A549 (cell line): ENCODE data around the gene CLSTN2. TPM values are rescaled to one million over a fixed set of nuclear protein-coding genes. Genes with fewer than 3 reads are reported as not detected.

Source experiments
- ATAC-seq, 2 experiments: fragments of 200-7000 bp in 1 of 2; fragments of >200 bp in 1 of 2; cut with Nextera tagmentation in 1 of 2; cut with Tn5 transposase in 1 of 2; 3 replicates each; pipeline versions ENCODE4 v1.8.0 to v1.9.1; 2018 to 2020; ENCODE audit warnings: mild to moderate bottlenecking in 1 of 2, moderate library complexity in 1 of 2
- CTCF ChIA-PET: fragments of 300-600 bp; sonication (Branson Sonifier 250); formaldehyde crosslinking; extraction: SDS; loops from one replicate; lab custom pipeline; 2021; ENCODE audit warnings: antibody characterized with exemption, inconsistent platforms; lab: Yijun Ruan, JAX
- POLR2A ChIA-PET: fragments of 350-600 bp; formaldehyde crosslinking; extraction: SDS; loops from one replicate; lab custom pipeline; 2021; ENCODE audit warnings: antibody characterized with exemption, inconsistent platforms; lab: Yijun Ruan, JAX
- DNase-seq, 2 experiments: peaks; one replicate each; pipeline versions ENCODE4 v3.0.0 to v3.0.0-alpha.2; 2011 to 2016; ENCODE audit warnings: low read depth in 1 of 2, low spot score in 1 of 2
- FAIRE-seq: peaks from 2 replicates; lab custom pipeline; 2011; peaks lifted over from hg19 to GRCh38; lab: Jason Lieb, UNC
- H3K27ac ChIP-seq, 2 experiments: fragments of >200 bp; sonication (Bioruptor Twin); formaldehyde crosslinking; 3 replicates each; pipeline ENCODE4 v1.5.1; 2016 to 2017
- H3K4me1 ChIP-seq: fragments of >200 bp; sonication (Bioruptor Twin); formaldehyde crosslinking; 3 replicates; pipeline ENCODE4 v1.6.1; 2016
- H3K4me2 ChIP-seq: fragments of >200 bp; sonication (Bioruptor Twin); formaldehyde crosslinking; 3 replicates; pipeline ENCODE4 v1.6.1; 2016
- H3K4me3 ChIP-seq: fragments of >200 bp; sonication (Bioruptor Twin); formaldehyde crosslinking; 3 replicates; pipeline ENCODE4 v1.5.1; 2016
- H3K9me3 ChIP-seq: fragments of >200 bp; sonication (Bioruptor Twin); formaldehyde crosslinking; 3 replicates; pipeline ENCODE4 v1.6.1; 2016
- BHLHE40 ChIP-seq: IDR thresholded peaks from 2 replicates; pipeline ENCODE4 v1.6.1; 2012; ENCODE audit warnings: low read depth, low read length, inconsistent platforms
- CBX2 ChIP-seq: fragments of 200-600 bp; sonication (generic); IDR thresholded peaks from 2 replicates; pipeline ENCODE4 v1.6.1; 2016; ENCODE audit warnings: low read depth, mild to moderate bottlenecking, borderline replicate concordance
- CEBPB ChIP-seq, 2 experiments: fragments of >200 bp in 1 of 2; sonication (Bioruptor Twin) in 1 of 2; formaldehyde crosslinking in 1 of 2; IDR thresholded peaks; 2 replicates each; pipeline ENCODE4 v1.6.1; 2012 to 2016
- EHMT2 ChIP-seq: fragments of 200-600 bp; sonication (generic); IDR thresholded peaks from 2 replicates; pipeline ENCODE4 v1.6.1; 2016; ENCODE audit warnings: antibody characterized with exemption, low read depth, mild to moderate bottlenecking, moderate library complexity
- FOSB ChIP-seq: fragments of 250-450 bp; sonication (Bioruptor Pico); IDR thresholded peaks from 2 replicates; pipeline ENCODE4 v1.5.0; 2020; ENCODE audit warnings: mild to moderate bottlenecking, moderate library complexity
- FOXS1 ChIP-seq: fragments of 250-450 bp; sonication (Bioruptor Pico); IDR thresholded peaks from 2 replicates; pipeline ENCODE4 v1.5.0; 2020; ENCODE audit warnings: mild to moderate bottlenecking, moderate library complexity
- HEYL ChIP-seq: fragments of 250-450 bp; sonication (Bioruptor Pico); IDR thresholded peaks from 2 replicates; pipeline ENCODE4 v1.8.0; 2021; ENCODE audit warnings: mild to moderate bottlenecking, moderate library complexity
- HMGXB4 ChIP-seq: fragments of 250-450 bp; sonication (Bioruptor Pico); IDR thresholded peaks from 2 replicates; pipeline ENCODE4 v1.5.0; 2021; ENCODE audit warnings: mild to moderate bottlenecking, moderate library complexity, borderline replicate concordance
- HOXA7 ChIP-seq: fragments of 250-450 bp; sonication (Bioruptor Pico); IDR thresholded peaks from 2 replicates; pipeline ENCODE4 v1.5.0; 2020; ENCODE audit warnings: mild to moderate bottlenecking, moderate library complexity
- HOXB13 ChIP-seq: fragments of 250-450 bp; sonication (Bioruptor Pico); IDR thresholded peaks from 2 replicates; pipeline ENCODE4 v1.5.0; 2020; ENCODE audit warnings: low read depth, mild to moderate bottlenecking, moderate library complexity
- JUN ChIP-seq, 2 experiments: fragments of >200 bp; sonication (Bioruptor Twin); formaldehyde crosslinking; IDR thresholded peaks; 2 replicates in 1 of 2; 3 replicates in 1 of 2; pipeline ENCODE4 v1.6.1; 2016 to 2017
- JUNB ChIP-seq: fragments of >200 bp; sonication (Bioruptor Twin); formaldehyde crosslinking; IDR thresholded peaks from 2 replicates; pipeline ENCODE4 v1.6.1; 2016
- KDM5A ChIP-seq: fragments of 200-600 bp; sonication (generic); IDR thresholded peaks from 2 replicates; pipeline ENCODE4 v1.6.1; 2016; ENCODE audit warnings: antibody characterized with exemption, mild to moderate bottlenecking
- MAFK ChIP-seq: fragments of 450-650 bp; IDR thresholded peaks from 2 replicates; pipeline ENCODE4 v1.6.1; 2014; ENCODE audit not compliant: partially characterized antibody
- MYC ChIP-seq: IDR thresholded peaks from 2 replicates; pipeline ENCODE4 v1.6.1; 2012; ENCODE audit warnings: mild to moderate bottlenecking, inconsistent platforms, low read length, improper control_type of control experiment, borderline replicate concordance
- NFE2L2 ChIP-seq: fragments of 150-350 bp; conservative IDR thresholded peaks from 2 replicates; pipeline ENCODE4 v1.6.1; 2014; ENCODE audit warnings: low read length
- NR3C1 ChIP-seq: fragments of >200 bp; sonication (Bioruptor Twin); formaldehyde crosslinking; IDR thresholded peaks from 3 replicates; pipeline ENCODE4 v1.6.1; 2017
- PHF8 ChIP-seq: fragments of 200-600 bp; sonication (generic); IDR thresholded peaks from 2 replicates; pipeline ENCODE4 v1.6.1; 2016; ENCODE audit warnings: low read depth, mild to moderate bottlenecking, antibody characterized with exemption, moderate library complexity, borderline replicate concordance
- POLR2AphosphoS2 ChIP-seq: conservative IDR thresholded peaks from 2 replicates; pipeline ENCODE4 v1.6.1; 2012; ENCODE audit warnings: low read length, improper control_type of control experiment, inconsistent platforms
- RAD21 ChIP-seq, 2 experiments: fragments of >200 bp in 1 of 2; sonication (Bioruptor Twin) in 1 of 2; formaldehyde crosslinking in 1 of 2; IDR thresholded peaks in 1 of 2; conservative IDR thresholded peaks in 1 of 2; 2 replicates in 1 of 2; 3 replicates in 1 of 2; pipeline ENCODE4 v1.6.1; 2012 to 2018; ENCODE audit warnings: inconsistent platforms in 1 of 2
- RARB ChIP-seq: fragments of 250-450 bp; sonication (Bioruptor Pico); IDR thresholded peaks from 2 replicates; pipeline ENCODE4 v1.8.0; 2021; ENCODE audit warnings: mild to moderate bottlenecking, moderate library complexity
- TFCP2L1 ChIP-seq: fragments of 250-450 bp; sonication (Bioruptor Pico); IDR thresholded peaks from 2 replicates; pipeline ENCODE4 v1.5.0; 2021; ENCODE audit warnings: mild to moderate bottlenecking
- TP53 ChIP-seq: fragments of 250-450 bp; sonication (Bioruptor Pico); IDR thresholded peaks from 2 replicates; pipeline ENCODE4 v1.5.0; 2021; ENCODE audit warnings: mild to moderate bottlenecking, moderate library complexity
- ZC3H11A ChIP-seq: fragments of 450-650 bp; IDR thresholded peaks from 2 replicates; pipeline ENCODE4 v1.6.1; 2014; ENCODE audit warnings: antibody characterized with exemption, mild to moderate bottlenecking
- ZSCAN20 ChIP-seq: fragments of 250-450 bp; sonication (Bioruptor Pico); IDR thresholded peaks from 2 replicates; pipeline ENCODE4 v1.8.0; 2022; ENCODE audit warnings: mild to moderate bottlenecking, moderate library complexity
- WGBS: methylation state at CpG from one replicate; pipeline ENCODE4 v1.1.6; 2017; ENCODE audit errors: missing lambda C conversion rate; 5-methylcytosine and 5-hydroxymethylcytosine counted together
- polyA plus RNA-seq, 4 experiments: library from polyadenylated mRNA; depleted of rRNA in 3 of 4; stranded (reverse); fragments of >200 nt; fragmentation: RNase III in 1 of 4; extraction: RNeasy Plus Mini Kit Qiagen cat#74134 plus additional on column Dnase treatment in 1 of 4; gene quantifications; 2 replicates in 3 of 4; 3 replicates in 1 of 4; pipeline ENCODE4 v1.2.3, GENCODE V29; 2011 to 2017
- TF ChIP-seq, protein P1 (sequence below): fragments of >200 bp; sonication (Bioruptor Twin); formaldehyde crosslinking; IDR thresholded peaks from 2 replicates; pipeline ENCODE4 v1.6.1; 2016
- TF ChIP-seq, protein P2 (sequence below): fragments of 250-450 bp; sonication (Bioruptor Pico); IDR thresholded peaks from 2 replicates; pipeline ENCODE4 v1.5.0; 2020; ENCODE audit warnings: low read depth, mild to moderate bottlenecking, moderate library complexity
- TF ChIP-seq, protein P3 (sequence below): fragments of 150-350 bp; IDR thresholded peaks from 2 replicates; pipeline ENCODE4 v1.6.1; 2014; ENCODE audit warnings: low read depth, mild to moderate bottlenecking, low read length
- TF ChIP-seq, protein P4 (sequence below): fragments of 450-650 bp; IDR thresholded peaks from 2 replicates; pipeline ENCODE4 v1.6.1; 2014; ENCODE audit warnings: antibody characterized with exemption

CLSTN2 gene
- polyA plus RNA-seq, 2 of the 4 experiments (the other 2 are of a cell fraction) = 0.03 to 0.04 TPM

- POLR2A ChIA-PET = interaction anchor here (0.6 kb wide), 1 partner anchor 115 kb away, joined by 3 read pairs; no protein-coding TSS in a partner anchor
- 9% methylated on average over 2 of the region's 2 CpGs for WGBS
- DNase-seq (no peak), ATAC-seq (no peak)
- Histone ChIP-seq H3K27ac (no peak overlapping the region), H3K9me3 (no peaks in the 10 kb centered on the region), H3K4me1 (no peaks in the 10 kb centered on the region), H3K4me2 (no peak overlapping the region)
- TF ChIP-seq RARB (CRISPR knock-in tag) (no peak), MAFK (no peak), CBX2 (no peak), CEBPB (IDR thresholded peaks at IDR 0.05) (no peak), TFCP2L1 (CRISPR knock-in tag) (no peak), FOXS1 (no peak), JUNB (no peak), JUN (IDR thresholded peaks at IDR 0.05) (no peak), KDM5A (no peak)
- TF ChIP-seq, protein P1, sequence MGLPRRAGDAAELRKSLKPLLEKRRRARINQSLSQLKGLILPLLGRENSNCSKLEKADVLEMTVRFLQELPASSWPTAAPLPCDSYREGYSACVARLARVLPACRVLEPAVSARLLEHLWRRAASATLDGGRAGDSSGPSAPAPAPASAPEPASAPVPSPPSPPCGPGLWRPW = no peak
- TF ChIP-seq, protein P2, sequence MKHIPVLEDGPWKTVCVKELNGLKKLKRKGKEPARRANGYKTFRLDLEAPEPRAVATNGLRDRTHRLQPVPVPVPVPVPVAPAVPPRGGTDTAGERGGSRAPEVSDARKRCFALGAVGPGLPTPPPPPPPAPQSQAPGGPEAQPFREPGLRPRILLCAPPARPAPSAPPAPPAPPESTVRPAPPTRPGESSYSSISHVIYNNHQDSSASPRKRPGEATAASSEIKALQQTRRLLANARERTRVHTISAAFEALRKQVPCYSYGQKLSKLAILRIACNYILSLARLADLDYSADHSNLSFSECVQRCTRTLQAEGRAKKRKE (CRISPR knock-in tag) = no peak
- TF ChIP-seq, protein P3, sequence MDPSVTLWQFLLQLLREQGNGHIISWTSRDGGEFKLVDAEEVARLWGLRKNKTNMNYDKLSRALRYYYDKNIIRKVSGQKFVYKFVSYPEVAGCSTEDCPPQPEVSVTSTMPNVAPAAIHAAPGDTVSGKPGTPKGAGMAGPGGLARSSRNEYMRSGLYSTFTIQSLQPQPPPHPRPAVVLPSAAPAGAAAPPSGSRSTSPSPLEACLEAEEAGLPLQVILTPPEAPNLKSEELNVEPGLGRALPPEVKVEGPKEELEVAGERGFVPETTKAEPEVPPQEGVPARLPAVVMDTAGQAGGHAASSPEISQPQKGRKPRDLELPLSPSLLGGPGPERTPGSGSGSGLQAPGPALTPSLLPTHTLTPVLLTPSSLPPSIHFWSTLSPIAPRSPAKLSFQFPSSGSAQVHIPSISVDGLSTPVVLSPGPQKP = no peak
- TF ChIP-seq, all 56 proteins: peak for 0
- CTCF ChIA-PET = interaction anchor here (0.8 kb wide), 1 partner anchor 78 kb away, joined by 3 read pairs; no protein-coding TSS in a partner anchor
- no peak for FAIRE-seq
- H3K4me3 ChIP-seq = no peak overlapping the region
Observed at GRCh38 chr3:140399871-140400270, 464.9 kb downstream of the CLSTN2 start.

GRCh38 chr3:140403079-140403478, 468.1 kb downstream of the CLSTN2 start:
- WGBS = 57% methylated on average over 2 of the region's 2 CpGs

DNA sequence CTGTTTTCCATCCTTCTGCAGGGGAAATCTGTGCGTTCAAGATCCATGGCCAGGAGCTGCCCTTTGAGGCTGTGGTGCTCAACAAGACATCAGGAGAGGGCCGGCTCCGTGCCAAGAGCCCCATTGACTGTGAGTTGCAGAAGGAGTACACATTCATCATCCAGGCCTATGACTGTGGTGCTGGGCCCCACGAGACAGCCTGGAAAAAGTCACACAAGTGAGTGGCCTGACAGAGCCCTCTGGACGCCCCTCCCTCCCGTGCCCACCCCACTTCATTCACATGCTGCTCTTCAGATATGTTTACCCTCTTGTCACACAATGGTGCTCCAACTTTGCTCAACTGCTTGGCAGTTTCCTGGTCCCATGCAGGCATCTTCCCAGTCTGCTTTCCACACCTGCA, 468.6 kb downstream of the CLSTN2 start:
- POLR2A ChIA-PET = no interaction called here
- CTCF ChIA-PET = no interaction called here
- Histone ChIP-seq H3K4me3 (no peak overlapping the region), H3K9me3 (no peaks in the 10 kb centered on the region), H3K4me1 (no peaks in the 10 kb centered on the region), H3K27ac (no peak overlapping the region), H3K4me2 (no peak overlapping the region)
- no peak for ATAC-seq
- no peak for DNase-seq
- no peak for FAIRE-seq
- WGBS = 10% methylated on average over 5 of the region's 6 CpGs
- TF ChIP-seq FOXS1 = no peak
- TF ChIP-seq POLR2AphosphoS2 = no peak
- no peak for TF ChIP-seq CEBPB (IDR thresholded peaks at IDR 0.05)
- TF ChIP-seq HOXB13 = no peak
- TF ChIP-seq ZSCAN20 (CRISPR knock-in tag) = no peak
- TF ChIP-seq, protein P2 (CRISPR knock-in tag) = no peak
- TF ChIP-seq HMGXB4 = no peak
- no peak for TF ChIP-seq TP53 (CRISPR knock-in tag)
- TF ChIP-seq FOSB = no peak
- TF ChIP-seq, protein P4, sequence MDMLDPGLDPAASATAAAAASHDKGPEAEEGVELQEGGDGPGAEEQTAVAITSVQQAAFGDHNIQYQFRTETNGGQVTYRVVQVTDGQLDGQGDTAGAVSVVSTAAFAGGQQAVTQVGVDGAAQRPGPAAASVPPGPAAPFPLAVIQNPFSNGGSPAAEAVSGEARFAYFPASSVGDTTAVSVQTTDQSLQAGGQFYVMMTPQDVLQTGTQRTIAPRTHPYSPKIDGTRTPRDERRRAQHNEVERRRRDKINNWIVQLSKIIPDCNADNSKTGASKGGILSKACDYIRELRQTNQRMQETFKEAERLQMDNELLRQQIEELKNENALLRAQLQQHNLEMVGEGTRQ = no peak
- TF ChIP-seq BHLHE40 = no peak
- no peak for TF ChIP-seq HOXA7
- TF ChIP-seq, protein P3 = no peak
- TF ChIP-seq MYC = no peak

More at GRCh38 chr3:140403079-140403478, 468.1 kb downstream of the CLSTN2 start:
- DNase-seq (no peak), FAIRE-seq (no peak), ATAC-seq (no peak)
- Histone ChIP-seq H3K4me1 (no peaks in the 10 kb centered on the region), H3K4me3 (no peak overlapping the region), H3K27ac (no peak overlapping the region), H3K9me3 (no peaks in the 10 kb centered on the region), H3K4me2 (no peak overlapping the region)
- TF ChIP-seq PHF8 = no peak
- no peak for TF ChIP-seq NR3C1
- TF ChIP-seq NFE2L2 = no peak
- TF ChIP-seq HEYL (CRISPR knock-in tag) = no peak
- no peak for TF ChIP-seq EHMT2
- no peak for TF ChIP-seq HOXB13
- no peak for TF ChIP-seq ZC3H11A
- TF ChIP-seq, protein P4 = no peak
- no peak for TF ChIP-seq RAD21 (conservative IDR thresholded peaks at IDR 0.05 in 1 of 2, IDR thresholded peaks at IDR 0.05 in 1 of 2)
- CTCF ChIA-PET = no interaction called here
- POLR2A ChIA-PET = no interaction called here
